Measurements from ENCODE around the gene KIF18B. TPM values are rescaled to one million over a fixed set of nuclear protein-coding genes. Genes with fewer than 3 reads are reported as not detected.

Gene KIF18B
- total RNA-seq, 1 donor from 2014 or later = 10.4 TPM

DNA sequence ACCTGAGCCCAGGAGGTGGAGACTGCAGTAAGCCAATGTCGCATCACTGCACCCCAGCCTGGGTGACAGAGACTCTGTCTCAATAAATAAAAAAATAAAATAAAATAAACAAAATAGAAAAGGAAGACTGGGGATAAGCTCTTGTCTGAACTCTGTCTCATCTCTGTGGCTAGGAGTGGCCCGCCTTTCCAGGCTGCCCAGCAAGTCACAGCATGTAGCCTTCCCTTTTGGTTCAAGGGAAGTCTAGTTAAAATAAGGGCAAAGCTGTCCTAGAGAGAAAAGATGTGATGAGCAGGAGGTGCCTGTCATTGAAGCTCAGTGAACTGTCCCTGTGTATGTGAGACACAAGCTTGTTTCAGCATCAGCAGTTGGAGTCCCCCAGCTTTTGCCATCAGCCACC lies 29.6 kb downstream of the KIF18B start:
- no peak for ATAC-seq

DNA sequence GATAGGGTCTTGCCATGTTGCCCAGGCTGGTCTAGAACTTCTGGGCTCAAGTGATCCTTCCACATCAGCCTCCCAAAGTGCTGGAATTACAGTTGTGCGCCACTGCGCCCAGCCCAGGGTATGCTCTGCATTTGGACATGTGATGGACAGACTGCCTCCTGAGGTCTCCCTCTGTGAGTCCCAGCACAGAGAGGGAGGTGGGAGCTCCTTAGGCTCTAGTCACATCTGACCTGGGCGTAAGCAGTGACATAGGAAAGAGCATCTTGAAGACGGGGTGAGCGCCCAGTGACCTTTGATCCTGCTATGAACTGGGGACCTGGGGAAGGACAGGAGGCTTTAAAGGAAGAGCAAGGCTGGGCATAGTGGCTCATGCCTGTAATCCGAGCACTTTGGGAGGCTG lies 30.1 kb downstream of the KIF18B start:
- no peak for ATAC-seq

- ATAC-seq = peak; percentile 30
These were observed 30.8 kb downstream of the KIF18B start for GRCh38 chr17:44916781-44917241.

- ATAC-seq = no peak
These were observed 31.5 kb downstream of the KIF18B start for GRCh38 chr17:44915862-44916780.

GRCh38 chr17:44915321-44915726 lies 32.2 kb downstream of the KIF18B start, which contains the start of gene GFAP:
Gene GFAP (minus strand): TSS chr17:44915500. CDS start chr17:44915486, 14 bp downstream.
- ATAC-seq = no peak

GRCh38 chr17:44914698-44915271 lies 32.8 kb downstream of the KIF18B start:
- no peak for ATAC-seq

DNA sequence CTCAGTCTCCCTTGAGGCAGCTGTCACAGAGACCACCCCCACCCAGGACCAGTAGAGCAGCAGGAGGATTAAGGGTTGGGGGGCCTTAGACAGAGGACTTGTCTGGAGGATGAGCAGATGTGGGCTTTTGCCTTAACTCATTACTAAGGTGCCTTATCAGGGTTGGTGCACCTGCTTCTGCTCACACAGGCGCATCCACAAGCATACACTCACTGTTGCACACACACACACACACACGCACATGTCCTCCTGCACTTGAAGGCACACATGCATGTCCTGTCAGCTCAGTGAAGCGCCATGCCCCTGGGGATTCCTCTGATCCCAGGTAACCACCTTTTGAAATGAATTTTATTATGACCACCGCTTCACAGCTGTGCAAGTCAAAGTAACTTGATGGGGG lies 33.4 kb downstream of the KIF18B start:
- no peak for ATAC-seq

DNA sequence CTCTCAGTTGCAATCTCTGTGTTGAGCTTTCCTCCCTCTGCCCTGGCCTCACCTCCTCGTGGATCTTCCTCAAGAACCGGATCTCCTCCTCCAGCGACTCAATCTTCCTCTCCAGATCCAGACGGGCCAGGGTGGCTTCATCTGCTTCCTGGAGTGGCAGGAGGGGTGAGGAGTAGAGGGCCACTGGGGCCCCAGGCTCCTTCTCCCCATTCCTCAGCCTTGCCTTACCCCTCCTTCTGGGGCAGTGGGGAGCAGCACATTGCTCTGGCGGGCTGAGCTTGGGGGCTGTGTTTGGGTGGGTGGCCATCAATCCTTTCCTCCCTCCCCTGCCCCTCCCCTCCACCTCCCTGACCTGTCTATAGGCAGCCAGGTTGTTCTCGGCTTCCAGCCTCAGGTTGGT lies 33.9 kb downstream of the KIF18B start:
- no peak for ATAC-seq

GRCh38 chr17:44912763-44913544 lies 34.6 kb downstream of the KIF18B start:
- no peak for ATAC-seq

- peak; percentile 29 for ATAC-seq
These were observed 36.2 kb downstream of the KIF18B start for GRCh38 chr17:44911133-44912001.

DNA sequence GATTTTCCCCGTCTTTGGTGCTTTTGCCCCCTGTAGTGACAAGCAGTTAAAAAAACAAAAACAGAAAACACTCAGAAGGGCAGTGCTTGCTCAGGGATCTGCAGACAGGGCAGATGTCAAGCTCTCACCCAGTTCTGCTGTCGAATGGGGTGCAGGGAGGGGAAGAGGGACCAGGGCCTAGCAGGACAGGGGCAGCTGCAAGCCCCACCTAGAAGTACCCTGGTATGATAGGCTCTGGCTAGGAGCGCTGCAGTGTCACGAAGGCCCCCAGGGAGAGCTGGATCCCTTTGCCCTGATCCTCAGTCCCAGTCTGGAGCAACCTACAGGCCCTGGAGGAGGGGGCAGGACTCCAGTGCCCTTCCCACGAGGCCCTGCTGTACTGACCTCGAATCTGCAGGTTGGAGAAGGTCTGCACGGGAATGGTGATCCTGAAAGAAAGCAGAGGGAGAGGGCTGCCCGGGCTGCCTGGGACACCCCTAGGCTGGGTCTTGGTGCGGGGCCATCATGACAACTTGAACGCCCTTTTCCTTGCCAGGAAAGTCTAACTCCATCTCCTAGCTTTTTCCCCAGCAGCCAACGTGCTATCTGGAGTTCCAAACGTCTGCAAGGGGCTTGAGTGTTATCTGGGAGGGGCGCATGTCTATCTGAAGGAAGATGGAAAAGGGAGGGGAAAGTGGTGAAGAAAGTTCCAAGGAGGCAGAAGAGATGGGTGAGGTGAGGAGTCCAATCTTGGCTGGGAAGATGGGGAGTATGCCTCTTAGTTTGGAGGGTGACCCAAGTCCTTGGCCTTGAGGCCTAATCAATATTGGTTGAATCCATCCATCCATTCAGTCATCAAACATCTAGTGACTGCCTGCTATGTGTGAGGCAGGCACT lies 37.1 kb downstream of the KIF18B start:
- no peak for ATAC-seq

DNA sequence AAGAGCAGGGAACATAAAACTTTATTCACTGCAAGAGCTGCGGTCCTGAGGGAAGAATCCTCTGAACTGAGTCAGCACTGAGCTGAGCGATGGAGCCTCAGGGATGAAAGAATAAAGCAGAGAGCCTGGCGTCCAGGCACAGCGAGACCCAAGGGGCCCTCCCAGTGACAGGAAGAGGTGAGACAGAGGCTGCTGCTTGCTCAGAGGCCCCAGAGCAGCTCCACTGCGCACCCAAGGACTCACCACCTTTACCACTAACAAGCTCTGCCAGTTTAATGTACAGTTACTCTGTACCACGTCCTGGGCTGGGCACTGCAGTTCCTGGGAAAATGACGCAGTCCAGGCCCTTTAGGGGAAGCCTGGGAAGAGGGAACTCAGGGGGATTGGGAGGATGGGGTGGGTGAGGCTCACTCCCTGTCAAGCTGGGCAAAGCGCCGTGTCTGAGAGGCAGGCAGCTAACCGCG lies 37.9 kb downstream of the KIF18B start:
- ATAC-seq = no peak

DNA sequence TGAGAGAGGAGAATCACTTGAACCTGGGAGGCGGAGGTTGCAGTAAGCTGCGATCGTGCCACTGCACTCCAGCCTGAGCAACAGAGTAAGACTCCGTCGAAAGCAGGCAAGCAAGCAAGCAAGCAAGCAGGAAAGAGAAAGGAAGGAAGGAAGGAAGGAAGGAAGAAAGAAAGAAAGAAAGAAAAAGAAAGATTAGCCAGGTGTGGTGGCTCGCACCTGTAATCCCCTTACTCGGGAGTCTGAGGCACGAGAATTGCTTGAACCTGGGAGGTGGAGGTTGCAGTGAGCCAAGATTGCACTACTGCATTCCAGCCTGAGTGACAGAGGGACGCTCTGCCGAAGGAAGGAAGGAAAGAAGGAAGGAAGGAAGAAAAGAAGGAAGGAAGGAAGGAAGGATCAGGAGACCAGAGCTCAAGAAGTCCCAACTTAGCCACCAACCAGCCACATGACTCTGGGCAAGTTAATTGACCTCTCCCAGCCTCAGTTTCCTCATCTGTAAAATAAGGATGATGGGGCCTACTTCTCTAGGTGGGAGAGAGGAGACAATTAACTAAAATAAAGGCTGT lies 38.7 kb downstream of the KIF18B start:
- no peak for ATAC-seq

GRCh38 chr17:44907729-44908470 lies 39.7 kb downstream of the KIF18B start:
- no peak for ATAC-seq

GRCh38 chr17:44906763-44907728 lies 40.5 kb downstream of the KIF18B start:
- no peak for ATAC-seq

DNA sequence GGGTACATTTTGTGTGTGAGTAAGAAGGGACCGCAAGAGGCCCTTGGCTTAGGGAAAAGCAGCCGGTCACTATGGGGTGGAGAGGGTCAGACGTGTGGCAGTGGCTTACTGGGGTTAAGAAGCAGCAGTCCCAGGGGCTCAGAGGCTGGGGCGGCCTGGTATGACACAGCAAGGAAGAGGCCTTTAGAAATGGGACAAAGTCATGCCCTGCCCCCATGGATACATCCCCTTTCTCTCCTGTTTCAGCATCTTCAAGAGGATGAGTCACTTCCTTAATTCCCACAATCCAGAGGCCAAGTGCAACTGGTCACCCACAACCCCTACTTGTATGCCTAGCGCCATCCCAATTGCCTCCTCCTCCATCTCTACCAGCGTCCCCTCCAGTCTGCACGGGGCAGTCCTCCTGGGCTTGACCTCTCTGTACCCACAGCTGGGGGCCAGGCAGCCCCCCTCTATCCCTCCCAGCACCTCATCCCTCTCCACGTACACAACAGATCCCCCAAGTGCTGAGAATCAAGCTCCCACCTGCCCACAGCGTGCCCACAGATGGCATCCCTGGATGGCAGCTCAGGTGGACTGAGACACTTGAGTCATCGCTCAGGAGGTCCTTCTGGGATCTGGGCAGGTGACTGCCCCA lies 41.4 kb downstream of the KIF18B start:
- ATAC-seq = no peak

- no peak for ATAC-seq
These were observed 42.3 kb downstream of the KIF18B start for GRCh38 chr17:44905006-44906000.
